OCI-M1 (cell line): Measurements from ENCODE around the gene TMEM59L.

ENCODE experiments used
- DNase-seq: peaks from one replicate; lab custom pipeline; 2025; lab: John Stamatoyannopoulos, UW

Gene TMEM59L

GRCh38 chr19:18658366-18658855, 45.7 kb downstream of the TMEM59L start:
- DNase-seq, result no peak

GRCh38 chr19:18659281-18660050, 46.8 kb downstream of the TMEM59L start:
- peak; percentile 34 for DNase-seq

DNA sequence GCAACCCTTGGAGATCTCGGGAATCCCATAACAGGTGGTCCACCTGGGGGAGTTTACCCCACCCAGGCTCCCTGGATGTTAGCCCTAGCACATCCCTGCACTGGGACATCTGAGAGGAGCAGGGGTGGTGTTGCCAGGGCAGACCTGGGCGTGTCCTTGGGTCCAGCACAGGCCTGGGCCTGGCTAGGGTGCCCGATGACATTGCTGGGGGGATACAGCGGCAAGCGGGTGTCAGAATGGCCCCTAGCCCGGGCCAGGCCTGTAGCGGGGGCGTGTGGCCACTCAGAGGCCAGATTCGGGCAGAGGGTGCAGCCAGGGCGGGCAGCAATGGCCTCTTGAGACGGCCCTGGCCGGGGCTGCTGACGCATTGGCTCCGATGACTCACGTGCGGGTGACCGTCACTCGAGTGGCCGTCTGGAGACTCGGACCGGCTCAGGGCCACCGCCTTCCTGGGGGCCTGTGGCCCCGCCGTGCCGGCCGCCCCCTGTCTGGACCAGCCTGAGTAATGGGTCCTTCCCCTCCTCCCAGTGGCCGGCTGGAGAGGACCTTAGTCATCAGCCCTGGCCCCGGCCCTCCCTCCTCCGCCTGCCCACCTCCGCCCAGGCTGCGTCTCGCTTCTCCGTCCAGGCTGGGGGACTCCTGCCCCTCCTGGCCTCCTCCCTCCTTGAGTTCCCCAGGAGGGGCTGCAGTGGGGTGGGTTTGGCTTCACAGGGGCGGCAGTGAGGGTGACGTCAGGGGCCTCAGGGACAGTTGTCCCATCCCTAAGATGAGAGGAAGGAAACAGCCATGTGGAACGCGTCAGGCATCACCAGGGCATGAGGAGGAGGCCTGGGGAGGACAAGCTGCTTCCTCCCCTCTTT, 47.6 kb downstream of the TMEM59L start:
- no peak for DNase-seq

GRCh38 chr19:18660939-18661670, 48.4 kb downstream of the TMEM59L start:
- DNase-seq, result no peak

- no peak for DNase-seq
Measured at GRCh38 chr19:18662972-18663732, 50.5 kb downstream of the TMEM59L start.

DNA sequence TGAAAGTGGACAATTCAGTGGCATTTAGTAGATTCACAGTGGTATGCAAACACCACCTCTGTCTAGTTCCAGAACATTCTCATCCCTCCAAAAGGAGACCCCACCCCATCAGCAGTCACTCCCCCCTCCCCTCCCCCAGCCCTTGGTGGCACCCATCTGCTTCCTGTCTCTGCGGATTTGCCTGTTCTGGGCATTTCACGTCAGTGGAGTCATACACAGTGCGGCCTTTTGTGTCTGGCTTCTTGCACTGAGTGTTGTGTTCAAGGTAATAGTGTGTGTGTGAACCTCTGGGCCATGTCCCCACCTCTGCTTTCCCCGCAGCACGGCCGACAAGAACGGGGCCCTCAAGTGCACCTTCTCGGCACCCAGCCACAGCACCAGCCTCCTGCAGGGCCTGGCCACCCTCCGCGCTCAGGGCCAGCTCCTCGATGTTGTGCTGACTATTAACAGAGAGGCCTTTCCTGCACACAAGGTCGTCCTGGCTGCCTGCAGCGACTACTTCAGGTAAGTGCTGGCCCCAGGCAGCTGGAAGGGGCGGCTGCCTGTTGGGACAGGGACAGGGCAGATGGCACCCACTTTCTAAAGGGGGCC, 51.4 kb downstream of the TMEM59L start:
- no peak for DNase-seq

DNA sequence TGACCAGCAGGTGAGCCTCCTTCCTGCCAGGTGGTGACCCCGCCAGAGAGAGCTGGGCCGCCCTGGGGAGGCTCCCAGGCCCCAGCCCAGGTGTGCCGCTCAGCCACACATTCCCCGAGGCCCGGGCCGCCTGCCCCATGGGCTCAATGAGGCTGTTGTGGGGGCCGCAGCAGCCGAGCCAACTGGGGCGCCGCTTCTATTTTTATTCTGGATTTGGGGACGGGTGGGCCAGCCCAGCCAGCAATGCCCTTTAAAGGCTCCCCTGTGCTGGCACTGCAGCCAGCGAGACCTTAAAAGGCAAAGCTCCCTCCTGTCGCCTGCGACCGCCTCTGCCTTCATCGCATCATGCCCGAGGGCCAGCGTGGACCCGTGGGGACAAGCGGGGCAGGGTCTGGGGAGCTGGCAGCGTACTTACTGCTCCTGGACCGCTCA, 53.1 kb downstream of the TMEM59L start:
- no peak for DNase-seq

DNA sequence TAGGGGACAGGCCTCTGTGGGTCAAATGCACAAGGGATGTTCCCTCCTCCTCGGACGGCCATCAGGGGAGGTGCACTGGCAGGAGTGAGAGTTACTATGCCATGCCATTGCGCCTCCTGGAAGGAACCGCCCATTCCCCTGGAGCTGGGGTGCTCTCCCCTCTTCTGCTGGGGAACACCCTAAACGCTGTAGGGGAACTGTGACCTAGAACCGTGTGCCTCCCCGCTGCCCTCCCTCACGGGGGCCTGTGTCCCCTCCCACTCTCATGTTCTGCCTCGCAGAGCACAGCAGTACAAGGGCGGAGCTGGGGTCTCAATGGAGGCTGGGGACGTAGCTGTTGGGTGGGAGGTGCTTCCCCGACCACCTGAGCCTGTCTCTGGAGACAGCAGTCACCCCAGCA, 53.6 kb downstream of the TMEM59L start:
- no peak for DNase-seq

- DNase-seq, result no peak
Measured at GRCh38 chr19:18666784-18667183, 54.1 kb downstream of the TMEM59L start.

GRCh38 chr19:18667531-18668251, 55.0 kb downstream of the TMEM59L start:
- no peak for DNase-seq

DNA sequence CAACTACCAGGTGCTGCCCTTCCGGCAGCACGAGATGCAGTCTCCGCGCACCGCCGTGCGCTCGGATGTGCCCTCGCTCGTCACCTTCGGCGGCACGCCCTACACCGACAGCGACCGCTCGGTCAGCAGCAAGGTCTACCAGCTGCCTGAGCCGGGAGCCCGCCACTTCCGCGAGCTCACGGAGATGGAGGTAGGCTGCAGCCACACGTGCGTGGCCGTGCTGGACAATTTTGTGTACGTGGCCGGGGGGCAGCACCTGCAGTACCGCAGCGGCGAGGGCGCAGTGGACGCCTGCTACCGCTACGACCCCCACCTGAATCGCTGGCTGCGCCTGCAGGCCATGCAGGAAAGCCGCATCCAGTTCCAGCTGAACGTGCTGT, 55.6 kb downstream of the TMEM59L start:
- DNase-seq, result no peak

DNA sequence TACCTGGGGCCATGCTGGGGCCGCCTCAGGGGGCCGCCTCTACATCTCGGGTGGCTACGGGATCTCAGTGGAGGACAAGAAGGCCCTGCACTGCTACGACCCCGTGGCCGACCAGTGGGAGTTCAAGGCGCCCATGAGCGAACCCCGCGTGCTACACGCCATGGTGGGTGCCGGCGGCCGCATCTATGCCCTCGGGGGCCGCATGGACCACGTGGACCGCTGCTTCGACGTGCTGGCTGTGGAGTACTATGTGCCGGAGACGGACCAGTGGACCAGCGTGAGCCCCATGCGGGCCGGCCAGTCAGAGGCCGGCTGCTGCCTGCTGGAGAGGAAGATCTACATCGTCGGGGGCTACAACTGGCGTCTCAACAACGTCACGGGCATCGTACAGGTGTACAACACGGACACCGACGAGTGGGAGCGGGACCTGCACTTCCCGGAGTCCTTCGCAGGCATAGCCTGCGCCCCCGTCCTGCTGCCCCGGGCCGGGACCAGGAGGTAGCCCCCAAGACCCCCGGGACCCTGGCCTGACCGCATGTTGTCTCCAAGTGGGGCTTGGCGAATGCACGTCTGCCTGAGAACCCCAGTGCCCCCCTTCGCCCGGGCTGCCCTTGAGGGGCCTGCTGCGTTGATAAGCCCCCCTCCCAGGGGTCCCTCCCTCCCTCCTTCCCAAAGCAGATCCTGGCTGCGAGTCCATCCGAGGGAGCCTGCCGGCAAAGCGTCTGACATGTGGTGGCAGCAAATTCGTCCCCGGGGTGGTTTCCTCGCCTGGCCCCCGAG, 56.3 kb downstream of the TMEM59L start:
- no peak for DNase-seq

DNA sequence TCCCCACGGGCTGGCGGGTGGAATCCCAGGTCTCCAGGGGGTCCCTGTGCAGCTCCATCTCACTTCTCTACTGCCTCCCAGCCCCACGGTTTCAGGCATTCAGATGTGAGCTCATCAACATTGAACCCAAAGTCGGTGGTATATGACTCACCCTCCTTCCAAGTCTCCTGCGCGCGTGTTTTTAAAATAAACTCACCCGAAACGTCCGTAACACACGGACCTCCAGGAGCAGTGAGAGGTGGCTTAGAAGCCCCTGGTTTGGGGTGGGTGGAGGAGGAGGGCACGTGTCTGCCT, 56.8 kb downstream of the TMEM59L start:
- DNase-seq, result no peak

DNA sequence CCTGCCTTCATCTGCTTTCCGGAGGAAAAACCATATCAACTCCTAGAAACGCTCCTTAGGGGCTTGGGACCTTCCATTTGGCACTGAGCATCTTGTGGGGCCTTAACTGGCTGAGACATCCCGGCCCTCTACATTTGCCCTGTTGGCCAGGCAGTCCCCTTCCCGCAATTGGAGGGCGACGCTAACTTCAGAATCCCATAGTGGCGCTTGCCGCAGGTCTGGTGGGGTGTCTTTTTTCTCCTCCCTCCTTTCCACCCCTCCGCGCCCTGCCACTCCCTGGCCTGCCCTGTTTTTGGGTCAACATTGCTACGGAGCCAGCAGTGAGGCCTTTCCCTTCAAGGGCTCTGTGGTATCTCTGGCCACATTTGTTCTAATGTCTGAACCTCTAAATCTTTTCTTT, 57.2 kb downstream of the TMEM59L start:
- DNase-seq, result no peak

- no peak for DNase-seq
Measured at GRCh38 chr19:18670312-18670711, 57.6 kb downstream of the TMEM59L start.
